CD4-positive, alpha-beta T cell treated with Interleukin-15 for 4 hours (primary cell): ENCODE data around the gene RPL28.
A peak's percentile ranks its signal among the peaks of the same experiment; 100 is the strongest.

ENCODE experiments used
- DNase-seq: peaks from one replicate; pipeline ENCODE4 v3.0.0-alpha.2; 2020; ENCODE audit warnings: low spot score

Gene RPL28

DNA sequence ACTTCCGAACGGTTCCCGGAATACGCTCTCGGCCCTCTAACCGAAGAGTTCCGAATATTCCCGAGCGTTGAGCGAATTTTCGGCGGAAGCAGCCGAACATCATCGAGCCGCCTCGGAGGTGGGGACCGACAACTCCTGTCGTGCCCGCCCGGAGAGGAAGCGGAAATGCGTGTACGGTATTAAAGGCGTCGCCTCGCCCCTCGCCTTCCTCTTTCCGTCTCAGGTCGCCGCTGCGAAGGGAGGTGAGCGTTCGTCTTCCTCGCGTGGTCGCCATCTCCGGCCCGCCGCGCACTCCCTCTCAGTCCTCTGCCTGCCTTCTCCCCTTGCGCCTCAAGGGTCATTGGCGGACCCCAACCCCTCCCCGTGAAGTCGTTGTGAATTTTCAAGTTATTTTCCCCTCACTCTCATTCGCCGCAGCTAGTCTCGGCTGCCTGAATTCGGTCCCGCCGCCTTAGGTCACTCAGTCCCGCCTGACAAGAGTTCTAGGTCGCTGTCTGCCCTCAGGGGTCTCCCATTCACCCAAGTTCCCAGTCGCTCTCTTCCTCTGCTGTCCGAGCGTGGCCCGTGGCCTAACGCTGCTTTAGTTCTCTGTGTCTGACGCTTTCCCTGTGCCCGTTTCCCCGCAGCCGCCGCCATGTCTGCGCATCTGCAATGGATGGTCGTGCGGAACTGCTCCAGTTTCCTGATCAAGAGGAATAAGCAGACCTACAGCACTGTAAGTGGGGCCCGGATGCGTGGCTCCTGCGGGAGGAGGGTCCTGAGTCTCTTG is at the start of gene RPL28:
Gene RPL28 (plus strand): TSS at position 209 of the 769 bp plus-strand sequence. CDS start 426 bp downstream, at position 635.
- DNase-seq = peak; percentile 99

DNA sequence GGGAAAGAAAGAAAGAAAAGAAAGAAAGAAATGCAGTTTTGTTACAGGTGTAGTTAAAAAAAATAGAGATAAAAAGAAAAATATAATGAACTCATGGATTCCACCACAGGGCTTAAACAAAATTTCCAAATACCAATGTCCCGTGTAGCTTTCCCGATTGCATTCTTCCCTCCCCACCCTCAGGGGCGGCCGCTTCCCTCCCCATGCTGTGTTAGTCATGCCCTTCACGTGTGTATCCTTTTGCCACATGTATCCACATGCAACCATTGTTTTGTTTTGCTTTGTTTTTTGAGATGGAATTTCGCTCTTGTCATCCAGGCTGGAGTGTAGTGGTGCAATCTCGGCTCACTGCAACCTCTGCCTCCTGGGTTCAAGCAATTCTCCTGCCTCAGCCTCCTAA is 49.6 kb upstream of the RPL28 start:
- DNase-seq = no peak

DNA sequence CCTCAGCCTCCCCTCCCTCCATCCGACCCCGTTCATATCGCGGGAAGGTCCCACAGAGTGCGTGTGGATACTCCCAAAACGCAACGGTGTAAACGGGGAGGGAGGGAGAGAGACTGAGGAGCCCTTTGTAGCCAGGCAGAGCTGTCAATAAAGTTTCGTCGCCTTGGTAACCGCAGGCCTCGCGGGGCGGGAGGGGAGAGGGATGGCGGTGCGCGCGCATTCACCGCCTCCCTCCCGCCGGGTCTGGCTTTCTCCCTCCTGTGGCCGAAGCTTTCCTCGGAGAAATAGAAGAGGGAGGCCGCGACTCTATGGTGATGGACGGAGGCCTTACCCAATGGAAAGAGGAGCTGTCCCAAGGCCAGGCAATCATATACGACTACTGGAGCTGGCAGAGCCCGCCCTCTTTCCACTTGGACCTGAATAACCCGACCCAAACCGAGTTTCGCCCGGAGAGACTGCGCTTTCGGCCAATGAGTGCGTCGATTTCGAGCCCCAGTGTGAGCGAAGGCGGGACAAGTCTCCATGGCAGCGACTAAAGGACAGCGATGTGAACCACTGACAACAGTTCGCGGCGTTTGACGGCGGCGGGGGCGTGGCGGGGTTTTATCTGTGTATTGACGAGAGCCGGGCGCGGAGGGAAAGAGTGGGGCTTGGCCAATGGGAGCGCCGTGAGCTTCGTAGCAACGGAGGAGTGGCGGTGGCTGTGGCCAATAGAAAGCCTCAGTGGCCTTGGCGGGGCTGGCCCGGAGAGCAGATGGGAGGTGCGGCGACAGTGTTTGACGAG is 46.4 kb upstream of the RPL28 start, which contains the start of gene KMT5C:
Gene KMT5C (plus strand): TSS at position 772 of the 784 bp plus-strand sequence. CDS start 2,061 bp downstream, outside the sequence.
- DNase-seq = peak; percentile 100

DNA sequence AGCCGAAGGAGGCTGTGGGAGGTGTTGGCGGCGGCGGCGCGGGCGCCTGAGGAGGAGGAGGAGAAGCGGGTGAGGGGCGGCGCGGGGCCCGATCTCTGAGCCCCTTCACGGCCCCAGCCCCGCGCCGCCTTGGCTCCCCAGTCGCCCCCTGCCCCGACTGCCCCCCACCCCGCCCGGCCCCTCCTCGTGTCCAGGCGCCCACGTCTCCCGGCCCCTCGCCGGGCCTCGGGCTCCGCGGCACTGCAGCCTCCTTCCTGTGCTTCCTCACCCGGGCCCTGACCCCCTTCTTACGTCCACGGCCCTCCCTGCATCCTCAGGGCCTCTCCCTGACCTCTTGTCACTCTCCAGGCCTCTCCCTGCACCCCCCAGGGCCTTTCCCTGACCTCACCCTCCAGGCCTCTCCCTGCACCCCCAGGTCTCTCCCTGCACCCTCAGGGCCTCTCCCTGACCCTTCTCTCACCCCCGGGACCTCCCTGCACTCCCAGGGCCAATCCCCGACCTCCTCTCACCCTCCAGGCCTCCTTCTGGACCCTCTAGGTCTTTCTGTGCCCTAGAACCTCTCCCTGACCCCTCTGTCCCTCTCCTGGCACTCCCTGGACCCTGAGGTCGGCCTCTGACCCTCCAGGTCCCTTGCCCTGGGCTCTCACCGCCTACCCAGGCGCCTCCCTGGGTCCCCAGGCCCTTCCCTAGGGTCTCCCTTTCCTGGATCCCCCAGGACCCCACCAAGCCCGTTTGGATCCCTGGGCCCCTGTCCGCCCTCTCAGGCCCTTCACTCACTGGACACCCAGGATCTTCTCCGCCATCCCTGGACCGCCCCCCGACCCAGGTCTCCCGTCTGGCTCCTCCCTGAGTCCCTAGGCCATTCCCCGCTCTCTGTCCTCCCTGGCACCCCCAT is 45.6 kb upstream of the RPL28 start:
- DNase-seq = no peak

DNA sequence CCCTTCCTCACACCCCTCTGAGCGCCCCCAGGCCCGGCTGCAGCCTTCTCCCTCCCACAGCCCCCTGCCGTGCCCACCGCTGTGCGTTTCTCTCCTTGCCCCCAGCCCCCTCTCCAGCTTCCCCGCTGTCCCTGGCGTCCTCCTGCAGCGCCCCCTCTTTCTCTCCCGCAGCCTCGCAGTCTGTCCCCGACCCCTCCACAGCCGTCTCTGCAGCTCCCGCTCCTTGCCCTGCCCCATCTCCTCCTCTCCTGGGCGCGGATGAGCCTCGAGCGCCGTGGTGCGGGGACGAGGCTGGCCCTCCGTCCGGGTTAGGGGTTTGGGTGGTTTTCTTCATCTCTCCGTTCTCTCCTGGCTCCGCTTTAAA is 45.0 kb upstream of the RPL28 start:
- DNase-seq = no peak

DNA sequence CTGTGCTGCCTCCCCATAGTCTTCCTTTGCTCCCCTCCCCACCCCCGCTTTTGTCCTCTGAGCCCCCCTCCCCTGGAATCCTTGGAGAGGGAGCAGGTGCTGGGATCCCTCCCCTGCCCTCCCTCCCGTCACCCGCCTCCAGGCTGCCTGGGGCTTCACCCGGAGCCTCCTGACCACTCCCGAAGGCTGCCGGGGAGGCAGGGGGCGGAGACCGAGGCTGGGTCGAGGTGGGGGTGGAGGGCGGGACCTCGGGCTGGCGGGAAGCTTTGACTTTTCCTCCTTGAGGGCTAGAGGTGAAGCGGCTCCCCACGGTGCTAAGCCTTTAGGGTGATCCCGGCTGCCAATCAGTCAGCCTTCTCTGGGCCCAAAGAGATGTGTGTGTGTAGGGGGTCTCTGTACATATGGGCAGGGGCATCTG is 44.6 kb upstream of the RPL28 start:
- peak; percentile 49 for DNase-seq

DNA sequence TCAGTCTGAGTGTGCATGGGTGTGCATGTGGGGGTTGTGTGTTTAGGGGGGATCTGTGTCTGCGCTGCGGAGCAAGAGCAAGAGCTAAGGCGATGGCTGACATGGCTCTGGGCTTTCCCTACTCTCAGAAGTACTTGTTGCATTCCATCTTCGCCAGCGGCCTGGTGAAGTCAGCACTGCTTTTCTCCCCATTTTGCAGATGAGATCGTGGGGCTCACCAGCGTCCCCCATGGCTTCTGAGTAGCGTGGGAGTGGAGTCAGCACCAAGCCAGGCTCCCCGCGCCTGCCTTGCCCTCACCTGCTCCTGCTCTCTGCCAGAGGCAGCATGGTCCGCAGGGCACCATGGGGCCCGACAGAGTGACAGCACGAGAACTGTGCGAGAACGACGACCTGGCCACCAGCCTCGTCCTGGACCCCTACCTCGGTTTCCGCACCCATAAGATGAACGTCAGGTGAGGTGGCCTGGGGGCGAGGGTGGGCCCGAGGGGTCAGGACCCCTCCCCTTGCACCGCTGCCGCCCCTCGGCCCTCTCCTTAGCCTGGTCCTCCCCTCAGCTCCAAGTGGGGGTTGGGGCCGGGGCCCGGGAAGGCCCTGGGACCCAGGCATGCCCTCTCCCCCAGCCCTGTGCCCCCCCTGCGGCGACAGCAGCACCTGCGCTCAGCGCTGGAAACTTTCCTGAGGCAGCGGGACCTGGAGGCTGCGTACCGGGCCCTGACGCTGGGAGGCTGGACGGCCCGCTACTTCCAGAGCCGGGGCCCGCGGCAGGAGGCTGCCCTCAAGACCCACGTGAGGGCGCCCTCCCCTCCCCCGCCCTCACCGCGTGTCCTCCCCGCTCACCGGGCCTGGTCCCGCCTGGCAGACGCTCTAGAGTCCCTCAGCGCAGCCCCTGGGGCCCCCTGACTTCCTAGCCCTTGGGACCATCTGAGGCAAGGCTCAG is 43.9 kb upstream of the RPL28 start:
- no peak for DNase-seq

DNA sequence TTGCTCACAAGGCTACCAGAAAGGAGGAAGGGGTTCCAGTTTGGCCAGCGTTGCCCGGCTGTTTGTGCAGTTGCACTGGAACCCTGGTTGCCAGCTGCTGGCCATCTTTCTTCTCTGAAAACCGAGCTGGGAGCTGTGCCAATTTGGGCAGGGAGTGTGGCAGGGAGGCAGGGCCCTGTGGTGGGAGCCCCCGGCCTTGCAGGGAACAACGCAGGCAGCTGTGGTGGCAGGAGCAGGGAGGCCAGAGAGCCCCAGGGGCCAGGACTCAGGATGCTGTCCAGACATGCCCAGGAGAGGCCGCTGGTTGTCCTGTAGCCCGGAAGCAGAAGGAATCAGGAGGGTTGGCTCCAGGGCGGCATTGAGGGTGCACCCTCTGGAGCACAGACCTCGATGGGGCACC is 41.3 kb upstream of the RPL28 start:
- no peak for DNase-seq

DNA sequence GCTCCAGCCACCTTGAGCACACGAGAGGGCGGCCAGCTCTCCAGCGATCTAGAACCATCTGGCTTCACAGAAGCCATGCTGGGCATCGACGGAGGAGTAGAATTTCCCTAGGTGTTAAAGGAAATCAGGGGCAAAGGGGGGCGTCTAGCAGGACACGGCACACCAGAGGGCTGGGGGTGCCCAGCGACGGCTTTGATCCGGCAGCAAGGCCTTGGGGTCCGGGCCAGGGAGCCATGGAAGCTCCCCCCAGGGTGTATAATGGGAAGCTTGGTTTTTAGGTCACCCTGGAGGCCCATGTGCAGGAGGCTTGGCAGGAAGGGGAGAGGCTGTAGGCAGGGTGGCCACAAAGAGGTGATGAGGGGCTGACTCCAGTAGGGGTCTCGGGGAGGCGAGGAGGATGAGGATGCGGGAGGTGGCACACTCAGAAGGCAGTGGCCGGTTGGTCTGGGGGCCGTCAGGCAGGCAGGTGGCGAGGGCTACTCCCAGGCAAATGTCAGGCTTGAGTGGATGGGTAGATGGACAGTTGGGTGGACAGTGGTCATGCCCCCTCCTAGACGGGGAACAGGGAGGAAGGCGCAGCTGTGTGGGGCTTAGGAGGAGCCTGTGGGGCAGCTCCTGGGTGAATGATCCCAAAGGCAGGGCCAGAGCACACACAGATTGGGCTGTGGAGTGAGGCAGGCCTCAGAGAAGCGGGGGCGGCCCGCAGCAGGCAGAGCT is 40.5 kb upstream of the RPL28 start:
- no peak for DNase-seq

DNA sequence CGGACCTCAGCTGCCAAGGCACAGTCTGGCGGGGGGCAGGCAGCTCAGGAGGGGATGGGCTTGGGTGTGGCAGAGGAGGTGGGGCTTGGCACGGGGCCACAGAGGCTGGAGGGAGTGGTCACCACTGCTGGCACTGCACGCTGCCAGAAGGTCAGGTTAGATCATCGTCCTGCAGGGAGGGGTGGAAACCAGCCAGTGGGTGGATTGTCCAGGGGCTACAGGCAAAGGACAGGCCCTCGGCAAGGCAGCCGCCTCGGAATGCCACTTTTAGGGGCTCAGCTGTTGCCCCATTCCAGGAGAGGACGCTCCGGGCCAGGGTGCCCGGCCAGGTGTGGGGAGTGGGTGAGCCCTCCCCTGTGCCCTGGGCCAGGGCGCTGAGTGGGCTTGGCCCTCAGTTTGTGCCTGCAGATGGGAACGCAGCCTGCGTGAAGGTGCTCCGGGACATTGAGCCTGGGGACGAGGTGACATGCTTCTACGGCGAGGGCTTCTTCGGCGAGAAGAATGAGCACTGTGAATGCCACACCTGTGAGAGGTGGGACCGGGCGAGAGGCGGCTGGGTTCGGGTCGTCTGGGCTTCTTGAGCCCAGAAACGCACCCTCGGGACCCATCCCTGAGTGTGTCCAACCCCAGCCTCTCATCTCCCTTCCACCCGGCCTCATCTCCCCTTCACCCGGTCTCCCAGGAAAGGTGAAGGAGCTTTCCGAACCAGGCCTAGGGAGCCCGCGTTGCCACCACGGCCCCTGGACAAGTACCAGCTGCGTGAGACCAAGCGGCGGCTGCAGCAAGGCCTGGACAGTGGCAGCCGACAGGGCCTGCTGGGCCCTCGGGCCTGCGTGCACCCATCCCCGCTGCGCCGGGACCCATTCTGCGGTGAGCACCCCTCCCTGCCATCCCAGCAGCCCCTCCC is 39.7 kb upstream of the RPL28 start:
- no peak for DNase-seq

DNA sequence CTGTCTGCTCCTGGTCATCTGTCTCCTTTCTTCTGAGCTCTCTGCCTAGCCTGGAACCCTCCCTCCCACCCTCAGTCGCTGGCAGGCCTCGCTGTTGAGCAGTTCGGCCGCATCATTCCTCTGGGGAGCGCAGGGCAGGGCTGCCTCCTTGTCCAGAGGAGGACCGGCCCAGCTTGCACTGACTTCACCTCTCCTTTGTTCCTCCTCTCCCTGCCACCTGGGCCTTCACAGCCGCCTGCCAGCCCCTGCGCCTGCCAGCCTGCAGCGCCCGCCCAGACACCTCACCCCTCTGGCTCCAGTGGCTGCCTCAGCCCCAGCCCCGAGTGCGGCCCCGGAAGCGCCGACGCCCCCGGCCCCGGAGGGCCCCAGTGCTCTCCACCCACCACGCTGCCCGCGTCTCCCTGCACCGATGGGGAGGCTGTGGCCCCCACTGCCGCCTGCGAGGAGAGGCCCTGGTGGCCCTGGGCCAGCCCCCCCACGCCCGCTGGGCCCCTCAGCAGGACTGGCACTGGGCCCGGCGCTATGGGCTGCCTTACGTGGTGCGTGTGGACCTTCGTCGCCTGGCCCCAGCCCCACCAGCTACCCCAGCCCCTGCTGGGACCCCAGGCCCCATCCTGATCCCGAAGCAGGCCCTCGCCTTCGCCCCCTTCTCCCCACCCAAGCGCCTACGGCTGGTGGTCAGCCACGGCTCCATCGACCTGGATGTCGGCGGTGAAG is 38.8 kb upstream of the RPL28 start:
- DNase-seq = no peak

DNA sequence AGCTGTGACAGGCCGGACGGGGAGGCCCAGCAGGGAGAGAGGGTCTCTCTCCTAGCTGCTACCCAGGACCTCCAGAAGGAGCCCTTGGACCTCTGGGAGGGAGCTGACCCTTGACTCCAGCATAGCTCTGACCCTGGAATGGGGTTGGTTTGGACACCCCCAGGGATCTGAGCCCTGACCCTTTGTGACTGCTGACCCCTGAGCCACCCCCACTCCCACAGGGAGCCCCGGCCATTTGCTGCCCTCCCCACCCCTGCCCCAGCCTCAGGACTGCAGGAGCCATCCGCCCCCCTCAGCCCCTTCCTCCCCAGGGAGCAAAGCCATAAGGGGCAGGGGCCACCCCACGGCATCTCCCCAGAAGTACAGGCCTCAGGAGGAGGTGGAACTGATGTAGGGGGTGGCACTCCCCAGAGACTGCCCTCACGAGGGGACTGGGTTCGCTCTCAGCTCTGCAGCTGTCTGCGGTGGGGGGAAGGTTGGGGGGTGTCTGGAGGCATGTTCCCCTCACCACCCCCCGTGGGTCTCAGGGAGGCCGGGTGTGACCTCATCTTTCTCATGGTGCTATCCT is 38.2 kb upstream of the RPL28 start:
- no peak for DNase-seq

DNA sequence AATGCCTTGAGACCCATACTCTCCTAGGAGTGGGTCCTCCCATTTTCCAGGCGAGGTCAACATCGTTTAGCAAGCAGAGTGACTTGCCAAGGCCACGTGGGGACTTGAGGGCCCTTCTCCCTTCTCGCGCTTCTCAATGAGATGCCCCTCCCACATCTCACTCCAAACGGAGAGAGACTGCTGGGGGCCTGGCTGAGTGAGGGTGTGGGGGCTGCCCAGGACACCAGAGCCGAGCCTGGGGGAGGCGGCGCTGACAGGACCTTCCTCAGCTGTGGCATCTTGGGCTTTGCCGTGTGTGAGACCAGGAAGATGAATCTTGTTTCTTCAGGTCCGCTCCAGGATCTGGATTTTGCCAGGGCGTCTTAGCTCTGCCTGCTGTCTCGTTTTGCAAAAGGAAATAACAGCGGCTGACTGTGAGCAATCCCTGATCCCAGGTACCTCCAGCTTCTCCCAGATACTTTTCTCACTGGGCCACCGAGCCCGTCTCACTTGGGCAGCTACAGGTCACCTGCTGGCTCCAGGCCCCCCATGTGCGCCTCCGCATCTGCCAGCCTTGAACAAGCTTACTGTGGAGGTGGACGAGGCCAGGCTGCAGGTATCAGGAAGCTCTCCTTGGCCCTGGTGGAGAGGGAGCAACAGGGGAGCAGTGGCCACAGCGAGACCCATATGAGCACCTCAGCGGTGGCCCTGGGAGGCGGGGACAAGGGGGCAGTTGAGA is 37.3 kb upstream of the RPL28 start:
- DNase-seq = no peak

DNA sequence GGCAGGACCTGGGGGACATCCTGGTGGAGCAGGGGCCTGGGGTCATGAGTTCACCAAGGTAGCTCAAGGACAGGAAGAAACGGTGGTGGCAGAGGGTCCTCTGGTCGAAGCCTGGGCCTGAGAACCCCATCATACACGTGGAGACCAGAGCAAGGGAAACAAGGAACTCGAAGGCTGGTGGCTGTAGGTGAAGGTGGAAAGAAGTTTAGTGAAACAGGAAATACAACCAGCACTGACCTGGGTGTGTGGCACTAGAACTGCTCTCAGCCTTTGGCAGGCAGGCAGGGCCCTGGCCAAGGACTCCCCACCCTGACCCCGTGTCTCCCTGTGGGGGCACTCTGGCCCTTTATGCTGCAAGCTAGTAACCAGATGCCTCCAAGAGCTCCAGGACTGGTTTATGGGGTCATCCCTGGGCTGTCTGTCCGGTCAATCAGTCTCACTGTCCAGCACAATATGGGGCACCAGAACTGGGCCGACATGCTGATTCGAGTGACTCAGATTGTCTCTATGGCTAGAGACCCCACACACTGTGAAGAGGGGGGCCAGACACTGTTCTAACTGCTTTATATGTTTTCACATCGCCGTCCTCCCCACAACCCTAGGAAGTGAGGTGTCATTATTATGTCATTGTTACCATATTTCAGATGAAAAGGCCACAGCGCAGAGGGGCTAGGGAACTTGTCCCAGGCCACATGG is 35.0 kb upstream of the RPL28 start:
- DNase-seq = no peak

DNA sequence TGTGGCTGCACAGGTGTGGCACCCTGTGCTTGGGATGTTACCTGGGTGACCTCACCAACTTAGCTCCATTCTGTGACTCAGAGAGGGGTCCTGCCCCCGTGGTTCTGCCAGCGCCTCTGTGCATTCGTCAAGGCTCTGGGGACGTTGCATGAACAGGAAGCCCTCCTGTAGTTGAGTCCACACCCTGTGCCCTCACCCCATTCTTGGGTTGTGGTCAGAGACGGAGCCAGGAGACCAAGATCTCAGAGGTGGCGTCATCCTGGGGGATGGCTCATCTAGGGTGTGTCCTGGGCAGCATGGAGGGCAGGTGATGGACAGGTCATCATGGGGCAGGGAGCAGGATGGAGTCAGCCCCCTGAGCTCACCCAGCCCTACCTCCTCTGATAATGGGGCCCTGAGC is 33.7 kb upstream of the RPL28 start:
- no peak for DNase-seq

DNA sequence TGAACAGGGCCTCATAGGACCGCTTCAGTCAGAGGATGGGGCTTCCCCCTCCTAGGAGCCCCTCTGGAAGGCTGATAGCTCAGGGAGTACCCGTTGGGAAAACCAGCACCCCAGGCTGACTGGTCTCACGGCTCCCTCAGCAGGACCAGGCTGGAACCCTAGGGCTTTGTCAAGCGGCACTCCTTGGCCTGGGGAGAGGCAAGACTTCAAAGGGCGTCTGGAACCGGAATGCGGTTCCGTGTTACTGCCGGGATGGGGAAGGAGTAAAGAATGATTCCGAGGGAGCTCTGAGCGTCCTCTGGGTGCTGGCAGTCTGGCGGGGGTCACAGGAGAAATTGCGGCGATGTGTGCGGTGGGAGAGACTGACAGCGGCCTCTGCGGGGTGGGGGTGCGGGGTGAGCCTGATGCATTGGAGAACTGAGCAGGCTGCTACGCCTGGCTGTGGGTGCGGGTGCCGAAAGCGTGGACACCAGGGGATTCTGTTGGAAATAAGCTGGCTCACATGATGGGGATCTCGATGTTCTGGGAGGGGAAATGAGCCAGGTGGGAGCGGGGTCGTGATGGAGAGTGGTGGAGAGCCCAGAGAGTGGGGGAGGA is 33.1 kb upstream of the RPL28 start:
- DNase-seq = no peak

DNA sequence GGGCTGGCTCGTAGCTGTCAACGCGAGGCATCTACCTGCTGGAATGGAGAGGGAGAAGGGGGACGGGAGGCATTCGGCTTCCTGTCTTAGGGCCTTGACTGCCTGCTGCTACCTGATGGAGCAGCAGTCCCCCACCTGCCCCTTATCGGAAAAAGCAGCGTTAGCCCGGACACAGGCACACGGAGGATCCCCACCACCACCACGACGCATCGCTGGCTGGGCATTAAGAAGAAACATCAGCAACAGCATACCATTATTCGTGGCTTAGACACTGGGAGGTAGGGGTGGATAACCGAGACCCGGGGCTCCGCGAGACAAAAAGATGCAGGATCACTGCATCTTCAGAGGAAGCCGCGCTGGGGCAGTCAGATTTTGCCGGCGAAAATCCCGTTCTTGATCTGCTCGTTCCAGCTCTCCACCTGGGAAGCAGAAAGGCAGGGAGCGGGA is 32.4 kb upstream of the RPL28 start:
- no peak for DNase-seq
